Neural progenitor cell (in vitro differentiated cells): ENCODE results near the gene CLEC10A.

Source experiments
- CTCF ChIP-seq: fragments of 200-600 bp; sonication (generic); IDR thresholded peaks from 2 replicates; pipeline ENCODE4 v1.5.1; 2017; ENCODE audit warnings: antibody characterized with exemption, mild to moderate bottlenecking
- EZH2phosphoT487 ChIP-seq: fragments of 200-600 bp; sonication (generic); IDR thresholded peaks from 2 replicates; pipeline ENCODE4 v1.6.1; 2017; ENCODE audit warnings: antibody characterized with exemption

GRCh38 chr17:7056386-7056785 lies 23.7 kb downstream of the CLEC10A start:
- TF ChIP-seq CTCF (no peak), EZH2phosphoT487 (no peak)
